ENCODE data around the gene SCTR. TPM values are rescaled to one million over a fixed set of nuclear protein-coding genes. Genes with fewer than 3 reads are reported as not detected.
A peak's percentile ranks its signal among the peaks of the same experiment; 100 is the strongest.

The SCTR gene
- not detected in 2 replicates for total RNA-seq (2021; fragmentation: NEBNext Ultra II Directional; extraction: Animal tissue kit (Norgen Biotek cat#: 25700))
- 0.15 and 0.61 TPM in 2 replicates for polyA plus RNA-seq (2011; rRNA removed)
- 0.19 TPM for polyA plus RNA-seq (2011; cell fraction: cytosol; rRNA removed)
- polyA plus RNA-seq (2011; cell fraction: nucleus; rRNA removed), result 1.2 TPM
- polyA plus RNA-seq (2012, experiment 1 of 2), result 0.48 to 0.96 TPM (median 0.52 TPM) in 3 of 4 replicates, not detected in the other
- polyA plus RNA-seq (2012, experiment 2 of 2), result 0.08 TPM
- polyA plus RNA-seq (2013, experiment 1 of 2), result 0.02 TPM
- polyA plus RNA-seq (2013, experiment 2 of 2), result 0.07 TPM
- 0.12 and 0.25 TPM in 2 replicates for polyA minus RNA-seq (2011; rRNA and poly(A)+ RNA removed)
- polyA minus RNA-seq (2011; cell fraction: cytosol; rRNA and poly(A)+ RNA removed), result not detected
- polyA minus RNA-seq (2011; cell fraction: nucleus; rRNA and poly(A)+ RNA removed), result 0.40 TPM
- long read RNA-seq, experiment 1, result 0 reads
- long read RNA-seq, experiment 2, partial matches to known transcripts, result 0 of 1 reads
- long read RNA-seq, experiment 2, other reads (novel, unspliced or antisense), result 1 of 1 reads

- peaks cover 0 to 10% (median 5%) of the 10 kb centered on the region in 4 experiments; a peak in 4 of 7 replicates for H3K4me1 ChIP-seq (replicated peaks in 1 of 4; ENCODE audit: control insufficient read depth in 3 of 4, insufficient read depth in 4 of 4, low read length in 3 of 4)
- no peaks in the 10 kb centered on the region for H3K79me1 ChIP-seq (ENCODE audit: low read depth, low read length)
- no peak within 1 kb of the TSS for H2BK20ac ChIP-seq (ENCODE audit: low read length)
- H3K9ac ChIP-seq (replicated peaks in 1 of 4; ENCODE audit: extremely low read depth in 1 of 4, low read depth in 3 of 4, low read length in 3 of 4), result peak within 1 kb of the TSS in 1 of 4 experiments; percentile 48; a peak in 1 of 7 replicates
- H2BK15ac ChIP-seq (ENCODE audit: low read length), result 0 out of 2 replicates have a peak within 1 kb of the TSS, but pooled peaks have one; percentile 67
- no peaks in the 10 kb centered on the region for H3K36me3 ChIP-seq (ENCODE audit: control insufficient read depth in 2 of 4, insufficient read depth in 4 of 4, low read length in 3 of 4)
- peaks cover 9% of the 10 kb centered on the region; the same call in 1 of the 2 replicates for H3K23me2 ChIP-seq (ENCODE audit: low read depth, low read length)
- ChIA-PET POLR2A (ENCODE audit: partially characterized antibody) (no interaction called here), CTCF (ENCODE audit: partially characterized antibody) (interaction anchor here (1.0 to 2.1 kb wide), 9 partner anchors 9 to 136 kb away, joined by 4 to 9 read pairs (median 4); no protein-coding TSS in a partner anchor)
- no peak within 1 kb of the TSS for H2AK5ac ChIP-seq (ENCODE audit: low read depth, low read length)
- H2BK120ac ChIP-seq (replicated peaks; ENCODE audit: low read depth, low read length), result no peak within 1 kb of the TSS
- H2BK5ac ChIP-seq (ENCODE audit: low read depth, low read length), result no peak within 1 kb of the TSS
- H3K23ac ChIP-seq (ENCODE audit: insufficient read length), result no peak within 1 kb of the TSS
- no peaks in the 10 kb centered on the region for H3K9me3 ChIP-seq (ENCODE audit: insufficient read depth in 2 of 2, low read depth in 1 of 2, low read length in 1 of 2)
- H3K79me2 ChIP-seq (ENCODE audit: control insufficient read depth in 1 of 2, insufficient read depth in 2 of 2, low read length in 2 of 2), result no peaks in the 10 kb centered on the region
- H3K56ac ChIP-seq (replicated peaks; ENCODE audit: insufficient read length, low read depth, low read length), result no peak within 1 kb of the TSS
- no peak within 1 kb of the TSS for H3K27ac ChIP-seq (ENCODE audit: low read depth, low read length)
- H2AFZ ChIP-seq (ENCODE audit: low read length), result peak within 1 kb of the TSS; percentile 93
- peak in 1 of 2 experiments; percentile 78 for DNase-seq (ENCODE audit: low read depth in 1 of 2, low spot score in 2 of 2)
- peak within 1 kb of the TSS; percentile 38 to 63 (median 46) for H3K4me3 ChIP-seq (ENCODE audit: extremely low read depth in 1 of 4, insufficient read depth in 2 of 4, low read depth in 3 of 4, low read length in 4 of 4)
- peaks cover 17 to 36% (median 33%) of the 10 kb centered on the region in 4 experiments for H3K27me3 ChIP-seq (replicated peaks in 1 of 4; ENCODE audit: control insufficient read depth in 3 of 4, extremely low read depth in 1 of 4, insufficient read depth in 3 of 4, low read length in 3 of 4)
- 12% methylated on average over 50 of the region's 74 CpGs; no CpG with 5 or more reads in 1 of the 2 experiments for WGBS, 2 experiments (ENCODE audit: extremely low coverage in 1 of 2, insufficient coverage in 1 of 2, insufficient read length in 1 of 2, insufficient replicate concordance in 2 of 2, low coverage in 1 of 2, low lambda C conversion rate in 2 of 2, missing lambda C conversion rate in 1 of 2)
- H3K18ac ChIP-seq (ENCODE audit: extremely low read depth, low read length), result peak within 1 kb of the TSS; percentile 38; the same call in 1 of the 2 replicates
- peak within 1 kb of the TSS; percentile 86 to 88 for H3K4me2 ChIP-seq (ENCODE audit: insufficient read depth in 1 of 2, low read depth in 2 of 2, low read length in 2 of 2)
- H4K5ac ChIP-seq (ENCODE audit: insufficient read length, low read depth, low read length), result no peak within 1 kb of the TSS
- H3K14ac ChIP-seq (ENCODE audit: insufficient read length), result no peak within 1 kb of the TSS
- no peak for FAIRE-seq
- no peak within 1 kb of the TSS for H3K4ac ChIP-seq (replicated peaks; ENCODE audit: insufficient read length, low read depth, low read length)
- H4K20me1 ChIP-seq (replicated peaks in 1 of 2; ENCODE audit: control insufficient read depth in 1 of 2, insufficient read depth in 2 of 2, low read length in 2 of 2), result no peaks in the 10 kb centered on the region
- no peak within 1 kb of the TSS for H4K91ac ChIP-seq (replicated peaks; ENCODE audit: insufficient read length, low read length)
- peak within 1 kb of the TSS; percentile 9; the same call in 1 of the 2 replicates for H4K8ac ChIP-seq (ENCODE audit: extremely low read depth, insufficient read depth, low read length)
- no peak within 1 kb of the TSS; the same call in 1 of the 2 replicates for H2BK12ac ChIP-seq (ENCODE audit: low read depth, low read length)
- no peak for TF ChIP-seq POLR2A (IDR thresholded peaks at IDR 0.05; ENCODE audit: control extremely low read depth in 1 of 2, low read depth in 2 of 2, low read length in 2 of 2)
- no peak for TF ChIP-seq SP1 (IDR thresholded peaks at IDR 0.05; ENCODE audit: low read depth, low read length)
- no peak for TF ChIP-seq CTCF (IDR thresholded peaks at IDR 0.05; ENCODE audit: control extremely low read depth in 1 of 3, insufficient read depth in 1 of 3, low read depth in 1 of 3, low read length in 3 of 3)
- no peak for TF ChIP-seq RFX5 (IDR thresholded peaks at IDR 0.05; ENCODE audit: borderline replicate concordance, low read depth, low read length)
- no peak for TF ChIP-seq FOSL1 (IDR thresholded peaks at IDR 0.05; ENCODE audit: insufficient read depth, low read depth, low read length)
- no peak for TF ChIP-seq RAD21 (IDR thresholded peaks at IDR 0.05 in 1 of 2, conservative IDR thresholded peaks at IDR 0.05 in 1 of 2; ENCODE audit: low read depth in 2 of 2, low read length in 2 of 2)
- no peak for TF ChIP-seq SIRT6 (IDR thresholded peaks at IDR 0.05; ENCODE audit: low read length)
Measured at GRCh38 chr2:119523952-119524694, at the start of gene SCTR. SCTR (minus strand) TSS chr2:119524483; CDS start chr2:119524226, 257 bp downstream.

Data from H1 (cell line).